Activated CD8-positive, alpha-beta T cell treated with anti-CD3 and anti-CD28 coated beads for 36 hours (primary cell): ENCODE measurements around the gene TNIK. TPM values are rescaled to one million over a fixed set of nuclear protein-coding genes. Genes with fewer than 3 reads are reported as not detected.
A peak's percentile ranks its signal among the peaks of the same experiment; 100 is the strongest.

Experiments
- ATAC-seq: fragments of 200-7000 bp; cut with Tn5 transposase; one replicate; pipeline ENCODE4 v1.10.0; 2021; ENCODE audit warnings: mild to moderate bottlenecking, moderate library complexity
- CTCF ChIA-PET: fragments of 350-600 bp; sonication (Branson Sonifier 250); formaldehyde crosslinking; loops from one replicate; lab custom pipeline; 2021; ENCODE audit warnings: antibody characterized with exemption; lab: Charles Lee
- POLR2A ChIA-PET: fragments of 350-600 bp; sonication (Branson Sonifier 250); formaldehyde crosslinking; loops from one replicate; lab custom pipeline; 2021; ENCODE audit warnings: antibody characterized with exemption; lab: Charles Lee
- DNase-seq: peaks from one replicate; pipeline ENCODE4 v3.0.0-alpha.2; 2020
- H3K27ac Mint-ChIP-seq: one replicate; pipeline ENCODE4 v1.8.0; 2021; ENCODE audit warnings: mild to moderate bottlenecking, mixed read lengths
- H3K27me3 Mint-ChIP-seq: one replicate; pipeline ENCODE4 v1.8.0; 2021; ENCODE audit warnings: mixed read lengths
- H3K36me3 Mint-ChIP-seq: one replicate; pipeline ENCODE4 v1.8.0; 2021; ENCODE audit warnings: low read depth, mixed read lengths
- H3K4me1 Mint-ChIP-seq: one replicate; pipeline ENCODE4 v1.8.0; 2021; ENCODE audit warnings: low read depth, mixed read lengths
- H3K4me3 Mint-ChIP-seq: one replicate; pipeline ENCODE4 v1.8.0; 2021; ENCODE audit warnings: mild to moderate bottlenecking, moderate library complexity, mixed read lengths
- H3K9me3 Mint-ChIP-seq: one replicate; pipeline ENCODE4 v1.8.0; 2021; ENCODE audit warnings: mixed read lengths
- CTCF ChIP-seq: fragments of 200-600 bp; IDR thresholded peaks from one replicate; pipeline ENCODE4 v1.8.0; 2022; ENCODE audit warnings: antibody characterized with exemption, mild to moderate bottlenecking
- intact Hi-C: fragments of 100-400 bp; cut with micrococcal nuclease; formaldehyde crosslinking; loops from one replicate; pipeline ENCODE4 v1.10.0; 2022
- total RNA-seq, 2 experiments: library from RNA; stranded (reverse); gene quantifications; one replicate each; pipeline ENCODE4 v1.2.3, GENCODE V29; 2021

TNIK gene
- total RNA-seq, 2 experiments from 2014 or later = 25.1 to 28.8 TPM

GRCh38 chr3:171023566-171023965, 436.6 kb downstream of the TNIK start:
- peaks cover 4% of the 10 kb centered on the region for H3K4me1 Mint-ChIP-seq
- ChIA-PET CTCF (interaction anchor here (1.2 kb wide), 2 partner anchors 12 to 1318 kb away, joined by 3 to 4 read pairs; no protein-coding TSS in a partner anchor), POLR2A (no interaction called here)
- ATAC-seq (no peak), DNase-seq (no peak)
- H3K27me3 Mint-ChIP-seq = peaks cover 20% of the 10 kb centered on the region
- intact Hi-C loops = no loop called here
- H3K27ac Mint-ChIP-seq = no peak overlapping the region
- H3K36me3 Mint-ChIP-seq = no peaks in the 10 kb centered on the region
- no peak for TF ChIP-seq CTCF
- H3K4me3 Mint-ChIP-seq = no peak overlapping the region
- no peaks in the 10 kb centered on the region for H3K9me3 Mint-ChIP-seq

GRCh38 chr3:171021377-171021776, 438.8 kb downstream of the TNIK start:
- DNase-seq = no peak
- Mint-ChIP-seq H3K4me3 (no peak overlapping the region), H3K27me3 (peaks cover 10% of the 10 kb centered on the region), H3K36me3 (no peaks in the 10 kb centered on the region), H3K27ac (no peak overlapping the region), H3K4me1 (no peaks in the 10 kb centered on the region), H3K9me3 (no peaks in the 10 kb centered on the region)
- ChIA-PET CTCF (interaction anchor here (1.1 to 1.6 kb wide), 2 partner anchors 10 to 16 kb away, joined by 4 to 5 read pairs; no protein-coding TSS in a partner anchor), POLR2A (interaction anchor here (0.6 kb wide), 1 partner anchor 10 kb away, joined by 3 read pairs; no protein-coding TSS in a partner anchor)
- intact Hi-C loops = no loop called here
- no peak for ATAC-seq
- no peak for TF ChIP-seq CTCF

GRCh38 chr3:171018156-171018935, 441.9 kb downstream of the TNIK start:
- TF ChIP-seq CTCF = peak; percentile 42
- intact Hi-C loops = no loop called here
- Mint-ChIP-seq H3K27ac (no peak overlapping the region), H3K27me3 (peaks cover 7% of the 10 kb centered on the region), H3K9me3 (no peaks in the 10 kb centered on the region), H3K4me3 (no peak overlapping the region), H3K36me3 (no peaks in the 10 kb centered on the region), H3K4me1 (no peaks in the 10 kb centered on the region)
- ATAC-seq (no peak), DNase-seq (peak; percentile 27)
- ChIA-PET POLR2A (no interaction called here), CTCF (interaction anchor here (1.1 to 2.0 kb wide), 2 partner anchors 9 to 11 kb away, joined by 3 to 9 read pairs; partner anchors contain the start of gene SLC2A2)

- POLR2A ChIA-PET = no interaction called here
- CTCF ChIA-PET = interaction anchor here (0.7 kb wide), 1 partner anchor 759 kb away, joined by 3 read pairs; no protein-coding TSS in a partner anchor
- intact Hi-C loops = no loop called here
- Mint-ChIP-seq H3K9me3 (no peaks in the 10 kb centered on the region), H3K36me3 (no peaks in the 10 kb centered on the region), H3K4me1 (no peaks in the 10 kb centered on the region), H3K27me3 (peaks cover 8% of the 10 kb centered on the region), H3K27ac (no peak overlapping the region), H3K4me3 (no peak overlapping the region)
- DNase-seq (no peak), ATAC-seq (no peak)
- TF ChIP-seq CTCF = no peak
These were observed 446.1 kb downstream of the TNIK start for GRCh38 chr3:171013822-171014748.
